Astrocyte of the cerebellum (primary cell): Measurements from ENCODE around the gene CTNNA3.

Source experiments
- DNase-seq: peaks from one replicate; pipeline ENCODE4 v3.0.0-alpha.2; 2011; ENCODE audit warnings: low read depth
- H3K4me3 ChIP-seq: 2 replicates; pipeline ENCODE4 v1.5.1; 2011; ENCODE audit warnings: mild to moderate bottlenecking, low read depth, low read length, moderate library complexity
- CTCF ChIP-seq: IDR thresholded peaks from 2 replicates; pipeline ENCODE4 v1.5.1; 2012; ENCODE audit warnings: low read length, low read depth, moderate library complexity, mild to moderate bottlenecking; ENCODE audit errors: missing control alignments
- in situ Hi-C: cut with HindIII; loops from 2 replicates; pipeline ENCODE4 v1.10.0; 2017; ENCODE audit warnings: low sequenced_read_pairs

The CTNNA3 gene

GRCh38 chr10:67678335-67678974 is 17.5 kb downstream of the CTNNA3 start:
- no peak for DNase-seq
- in situ Hi-C loops = no loop called here
- H3K4me3 ChIP-seq = no peak overlapping the region
- TF ChIP-seq CTCF = no peak

DNA sequence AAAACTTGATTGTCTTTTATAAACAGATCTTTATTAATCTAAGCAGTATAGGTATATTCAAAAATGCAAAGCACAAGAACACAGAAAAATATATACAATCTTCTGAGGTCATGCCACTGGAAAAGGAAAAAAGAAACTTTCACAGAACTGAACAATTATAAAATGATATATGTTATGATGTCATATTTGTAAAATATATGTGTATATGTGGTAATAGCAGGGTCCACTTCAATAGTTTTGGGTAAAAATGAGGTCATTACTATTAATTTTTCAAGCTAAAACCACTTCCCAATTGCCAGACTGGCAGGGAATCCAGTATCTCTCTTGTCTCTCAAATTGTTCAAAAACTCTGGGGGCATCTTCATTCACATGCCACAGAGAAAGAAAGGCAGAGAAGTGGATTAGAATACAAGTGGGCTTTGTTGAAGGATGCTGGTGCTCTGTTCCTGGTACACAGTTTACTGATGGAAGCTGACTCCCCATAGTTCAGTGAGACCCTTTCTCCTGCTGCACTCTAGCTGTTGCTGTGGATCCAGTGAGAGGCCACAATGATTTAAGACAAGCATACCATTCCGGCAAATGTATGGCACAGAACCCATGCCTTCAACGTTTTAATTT is 19.7 kb downstream of the CTNNA3 start:
- no peak for TF ChIP-seq CTCF
- in situ Hi-C loops = no loop called here
- H3K4me3 ChIP-seq = no peak overlapping the region

GRCh38 chr10:67670401-67670800 is 25.6 kb downstream of the CTNNA3 start:
- peak; percentile 0 for DNase-seq
- H3K4me3 ChIP-seq = no peak overlapping the region
- TF ChIP-seq CTCF = no peak
- in situ Hi-C loops = no loop called here

More for the DNA sequence above, 19.7 kb downstream of the CTNNA3 start:
- no peak for DNase-seq

GRCh38 chr10:67669978-67670377 is 26.0 kb downstream of the CTNNA3 start:
- no peak for TF ChIP-seq CTCF
- in situ Hi-C loops = no loop called here
- H3K4me3 ChIP-seq = no peak overlapping the region
- DNase-seq = peak; percentile 2

GRCh38 chr10:67668448-67668847 is 27.5 kb downstream of the CTNNA3 start:
- DNase-seq = no peak
- H3K4me3 ChIP-seq = no peak overlapping the region
- TF ChIP-seq CTCF = no peak
- in situ Hi-C loops = no loop called here

DNA sequence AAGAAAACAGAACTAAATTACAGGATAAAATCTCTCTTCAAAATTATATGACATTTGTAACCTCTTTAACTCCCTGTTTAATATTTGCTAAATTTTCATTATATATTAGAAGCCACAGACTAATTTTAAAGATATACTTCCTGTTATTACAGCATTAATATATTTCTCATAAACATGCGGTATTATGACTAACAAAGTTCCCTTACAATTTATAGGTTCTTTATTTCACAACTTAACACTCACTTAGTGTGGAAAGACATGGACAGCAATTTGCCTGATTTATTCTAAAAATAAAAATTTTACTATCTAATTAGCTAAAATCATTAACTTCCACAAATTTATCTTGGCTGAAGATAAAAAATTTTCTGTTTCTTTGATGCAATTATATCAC is 29.0 kb downstream of the CTNNA3 start:
- in situ Hi-C loops = no loop called here
- TF ChIP-seq CTCF = no peak
- no peak overlapping the region for H3K4me3 ChIP-seq
- DNase-seq = no peak
